Epidermal melanocyte (primary cell): Measurements from ENCODE around the gene MYT1.
"Not testable (repeated sequence)": the region's sequence is repeated elsewhere in the genome, so short reads cannot be mapped to it uniquely, and the experiment has no call there.

Experiments
- DNase-seq: peaks from one replicate; pipeline ENCODE4 v3.0.0; 2011; ENCODE audit warnings: low spot score; ENCODE audit not compliant: insufficient read length

MYT1 gene

DNA sequence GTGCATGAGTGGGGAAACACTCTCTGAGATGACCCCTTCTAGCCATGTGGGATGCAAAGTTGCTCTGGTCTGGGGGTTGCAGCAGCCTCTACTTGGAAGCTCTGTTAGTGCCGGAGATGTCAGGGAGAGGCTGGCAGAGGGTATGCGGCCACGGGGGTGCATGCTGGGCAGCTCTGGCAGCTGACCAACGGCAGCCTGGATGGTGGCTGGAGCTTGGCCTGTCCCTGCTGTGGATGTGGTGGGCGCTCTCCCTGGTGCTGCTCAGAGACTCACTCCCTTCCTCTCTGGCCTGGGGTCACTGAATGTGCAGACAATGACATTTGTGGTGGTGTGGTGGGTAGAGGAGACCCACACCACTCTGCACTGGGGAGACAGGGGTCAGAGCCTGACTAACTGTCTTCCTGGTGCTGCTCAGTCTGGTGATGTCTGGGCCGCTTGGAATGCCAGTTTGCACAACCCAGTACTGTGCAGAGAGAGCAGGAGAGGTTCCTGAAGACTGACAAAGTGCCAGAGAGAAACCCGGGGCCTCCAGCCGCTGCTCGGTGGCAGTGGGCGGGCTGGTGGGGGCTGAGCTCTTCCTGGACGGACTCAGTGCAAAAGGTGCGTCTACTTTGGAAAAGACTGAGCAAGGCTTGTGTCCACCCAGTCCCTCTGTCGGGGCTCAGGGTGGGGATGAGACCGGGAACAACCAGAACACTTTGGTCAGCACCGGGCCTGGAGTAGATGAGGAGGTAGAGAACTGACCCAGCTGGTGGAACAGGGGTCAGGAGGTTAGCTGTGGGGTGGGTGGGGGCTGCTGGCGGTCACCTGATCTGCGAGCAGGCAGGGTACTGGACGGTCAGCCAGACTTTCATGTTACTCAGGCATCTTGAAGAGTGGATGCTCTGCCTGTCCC, 2.7 kb downstream of the MYT1 start:
- DNase-seq: no peak

DNA sequence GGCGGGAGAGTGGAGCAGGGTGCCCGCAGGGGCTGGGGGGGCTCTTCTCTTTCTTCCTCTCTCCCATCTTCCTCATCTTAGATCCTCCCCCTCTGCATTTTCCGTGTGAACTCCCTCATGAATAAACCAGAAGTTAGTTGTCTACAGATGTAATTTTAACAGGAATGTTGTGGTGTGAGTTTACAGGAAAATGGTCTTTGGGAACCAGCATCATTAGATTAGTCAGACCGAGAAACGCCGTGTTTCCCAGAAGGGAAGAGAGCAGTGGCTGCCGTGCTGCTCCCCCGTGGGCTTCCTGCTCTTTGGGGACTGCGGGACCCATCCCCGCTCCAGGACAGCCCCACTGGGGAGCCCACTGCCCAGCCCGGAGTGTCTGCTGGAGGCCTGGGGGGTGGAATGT, 3.4 kb downstream of the MYT1 start:
- DNase-seq: no peak

DNA sequence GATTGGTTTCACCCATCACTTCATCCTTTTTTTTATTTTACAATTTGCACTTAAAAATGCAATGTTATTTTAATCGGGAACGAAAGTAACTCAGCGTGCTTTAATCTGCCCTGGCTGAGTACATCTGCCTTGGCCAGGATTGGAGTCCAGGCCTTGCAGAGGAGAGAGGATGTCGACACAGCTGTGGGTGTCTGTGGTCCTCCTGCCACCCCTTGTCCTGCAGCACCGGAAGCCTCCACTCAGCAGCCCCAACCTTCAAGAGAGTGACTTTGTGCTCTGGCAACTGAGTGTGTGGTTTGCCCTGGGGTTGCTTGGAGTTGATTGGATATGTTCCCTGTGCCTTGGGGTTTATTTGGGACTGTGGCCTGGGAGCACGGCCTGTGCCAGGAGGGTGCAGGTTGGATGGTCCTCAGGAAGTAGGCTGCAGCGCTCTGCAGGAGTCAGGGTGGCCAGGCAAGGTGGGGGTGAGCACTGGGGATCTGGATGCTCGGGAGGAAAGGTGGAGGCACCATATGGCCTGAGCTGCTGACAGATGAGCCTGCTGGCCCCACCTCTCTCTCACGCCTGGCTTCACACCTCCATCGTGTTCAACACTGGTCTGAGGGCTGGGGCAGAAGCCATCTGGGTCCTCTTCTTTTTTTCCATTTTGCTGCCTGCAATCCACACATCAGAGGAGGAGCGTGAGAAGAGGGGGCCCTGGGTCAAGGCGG, 4.3 kb downstream of the MYT1 start:
- DNase-seq: no peak

DNA sequence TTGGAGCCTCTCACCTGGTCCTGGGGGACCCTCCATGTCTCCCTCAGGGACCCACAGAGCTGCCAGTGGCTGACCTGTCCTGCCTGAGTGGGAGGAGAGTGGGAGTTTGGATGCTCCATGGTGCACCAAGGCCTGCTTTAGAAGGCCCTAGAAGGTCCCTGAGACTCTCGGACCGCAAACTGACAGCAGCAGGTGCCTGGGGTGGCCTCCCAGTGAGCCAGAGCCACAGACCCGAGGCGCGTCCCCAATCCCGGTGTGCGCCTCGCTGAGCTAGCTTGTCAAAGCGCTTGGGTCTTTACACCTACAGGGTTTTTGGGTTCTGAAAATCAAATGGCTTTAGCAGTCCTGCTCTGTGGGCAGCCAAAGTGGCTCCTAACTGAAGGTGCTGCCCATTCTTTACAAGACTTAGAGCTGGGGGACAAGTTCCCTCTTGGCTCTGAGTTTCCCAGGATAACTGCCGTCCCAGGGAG, 4.9 kb downstream of the MYT1 start:
- DNase-seq: no peak

DNA sequence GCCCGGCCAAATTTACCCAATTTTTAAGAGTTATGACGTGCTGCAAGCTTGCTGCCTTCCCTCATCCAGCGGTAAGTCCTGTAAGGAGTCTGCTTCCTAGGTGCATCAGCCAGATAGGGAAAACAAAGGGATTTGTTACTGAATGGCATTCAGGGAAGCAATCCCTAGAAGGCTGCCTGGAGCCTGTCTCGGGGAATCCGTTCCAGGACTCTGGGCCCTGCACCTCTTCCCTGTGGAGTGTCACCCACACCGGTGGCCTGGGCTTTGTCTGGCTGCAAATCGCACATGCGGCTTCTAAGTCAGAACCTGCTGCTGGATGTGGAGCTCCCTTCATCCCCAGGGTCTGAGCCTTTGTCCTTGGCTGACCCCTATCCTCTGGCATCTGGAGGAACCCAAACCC, 7.0 kb downstream of the MYT1 start:
- no peak for DNase-seq

DNA sequence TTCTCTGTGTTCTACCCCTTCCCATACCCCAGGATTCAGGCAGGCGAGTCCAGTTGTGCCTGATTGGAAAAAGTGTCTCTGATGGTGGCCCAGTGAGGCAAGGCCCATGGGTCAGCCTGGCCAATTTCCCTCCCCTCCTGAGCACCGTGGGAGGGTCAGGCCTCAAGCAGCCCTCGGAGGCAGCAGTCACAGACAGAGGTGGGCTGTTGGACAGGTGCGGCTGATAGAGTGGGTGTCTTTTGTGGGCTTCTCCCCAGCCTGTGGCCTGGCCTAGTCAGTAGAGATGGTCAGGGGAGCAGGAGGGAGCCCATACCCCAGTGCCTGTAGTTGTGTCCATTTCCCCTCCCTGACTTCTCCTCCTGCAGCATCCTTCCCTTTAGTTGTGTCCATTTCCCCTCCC, 8.9 kb downstream of the MYT1 start:
- DNase-seq: no peak

DNA sequence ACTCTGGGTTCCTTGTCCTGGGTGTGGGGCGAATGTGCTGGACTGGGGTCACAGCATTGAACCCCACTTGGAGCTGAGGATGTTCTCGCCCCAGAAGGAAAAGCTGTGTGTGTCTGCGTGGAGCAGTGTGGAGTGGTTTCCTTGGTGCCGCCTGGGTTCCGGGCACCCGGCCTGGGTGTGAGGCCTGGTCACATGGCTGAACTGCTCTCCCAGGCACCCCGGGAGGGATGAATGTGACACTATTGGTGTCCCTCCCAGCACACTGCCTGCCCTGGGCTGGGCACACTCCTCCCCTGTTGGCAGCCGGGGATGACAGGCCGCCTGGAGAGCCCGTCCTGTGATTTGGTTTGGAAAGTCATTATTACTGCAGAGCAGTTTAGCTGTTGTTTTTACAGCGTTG, 12.3 kb downstream of the MYT1 start:
- no peak for DNase-seq

DNA sequence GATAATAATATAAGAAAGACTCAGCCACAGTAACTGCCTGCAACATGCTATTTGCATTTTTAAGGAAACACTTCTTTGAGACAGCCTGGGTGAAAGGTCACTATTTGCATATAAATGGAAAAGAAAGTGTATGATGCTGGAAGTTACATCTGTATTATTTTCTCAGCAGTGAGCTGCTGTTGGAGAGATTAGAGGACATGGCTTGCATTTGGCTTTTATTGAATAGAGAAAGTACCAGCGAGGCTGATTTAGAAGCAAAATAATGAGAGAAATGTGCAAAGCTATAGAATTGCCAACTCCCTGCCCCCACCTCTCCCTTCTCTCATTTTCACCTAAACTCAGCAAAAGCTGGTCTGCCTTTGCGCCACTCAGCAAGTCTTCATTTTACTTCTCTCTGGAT, 12.7 kb downstream of the MYT1 start:
- no peak for DNase-seq

DNA sequence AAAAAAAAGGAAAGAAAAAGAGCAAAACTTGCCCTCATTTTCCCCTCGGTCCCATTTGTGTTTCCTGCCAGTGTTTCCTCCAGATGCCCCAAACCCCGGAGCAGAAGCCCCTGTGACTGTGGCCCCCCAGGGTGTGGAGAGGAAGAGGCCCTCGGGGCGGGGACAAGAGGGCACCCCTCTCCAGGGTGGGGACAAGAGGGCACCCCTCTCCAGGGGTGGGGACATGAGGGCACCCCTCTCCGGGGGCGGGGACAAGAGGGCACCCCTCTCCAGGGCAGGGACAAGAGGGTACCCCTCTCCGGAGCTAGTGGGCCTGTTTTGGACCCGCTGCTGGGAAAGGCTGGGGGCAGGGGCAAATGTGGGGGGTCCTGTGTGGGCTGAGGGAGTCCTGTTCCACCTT, 13.1 kb downstream of the MYT1 start:
- DNase-seq: no peak

DNA sequence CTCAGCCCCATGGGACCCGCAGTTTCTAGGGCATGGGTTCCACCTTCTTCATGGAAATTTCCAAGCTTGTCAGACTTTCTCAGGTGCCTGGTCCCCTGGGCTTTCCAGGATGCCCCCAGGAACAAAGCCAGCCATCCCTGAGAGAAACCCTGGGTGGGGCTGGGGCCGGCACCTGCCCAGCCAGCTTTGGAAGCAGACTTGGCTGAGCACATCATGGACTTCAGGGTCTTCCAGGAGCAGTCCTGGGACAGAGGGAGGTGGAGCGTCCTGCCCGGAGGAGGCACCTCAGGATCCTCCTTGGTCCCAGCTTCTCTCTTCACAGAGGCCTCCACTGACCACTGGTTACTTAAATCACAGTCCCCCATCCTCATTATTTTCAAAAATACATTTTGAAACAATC, 13.5 kb downstream of the MYT1 start:
- DNase-seq: no peak

DNA sequence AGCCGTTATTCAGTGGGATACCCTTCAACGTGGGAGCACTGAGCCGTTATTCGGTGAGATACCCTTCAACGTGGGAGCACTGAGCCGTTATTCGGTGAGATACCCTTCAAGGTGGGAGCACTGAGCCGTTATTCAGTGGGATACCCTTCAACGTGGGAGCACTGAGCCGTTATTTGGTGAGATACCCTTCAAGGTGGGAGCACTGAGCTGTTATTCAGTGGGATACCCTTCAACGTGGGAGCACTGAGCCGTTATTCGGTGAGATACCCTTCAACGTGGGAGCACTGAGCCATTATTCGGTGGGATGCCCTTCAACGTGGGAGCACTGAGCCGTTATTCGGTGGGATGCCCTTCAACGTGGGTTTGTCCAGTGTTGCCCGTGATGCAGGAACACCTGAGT, 14.7 kb downstream of the MYT1 start:
- not testable (repeated sequence) for DNase-seq

DNA sequence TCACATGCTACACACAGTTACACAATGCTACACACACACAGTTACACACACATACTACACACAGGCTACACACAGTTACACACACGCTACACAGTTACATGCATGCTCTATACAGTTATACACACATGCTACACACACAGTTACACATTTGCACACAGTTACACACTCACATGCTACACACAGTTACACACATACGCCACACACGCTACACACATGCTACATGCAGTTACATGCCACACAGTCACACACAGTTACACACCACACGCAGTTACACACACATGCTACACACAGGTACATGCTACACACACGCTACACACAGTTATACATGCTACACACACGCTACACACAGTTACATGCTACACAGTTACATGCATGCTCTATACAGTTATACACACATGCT, 15.6 kb downstream of the MYT1 start:
- DNase-seq: no peak

DNA sequence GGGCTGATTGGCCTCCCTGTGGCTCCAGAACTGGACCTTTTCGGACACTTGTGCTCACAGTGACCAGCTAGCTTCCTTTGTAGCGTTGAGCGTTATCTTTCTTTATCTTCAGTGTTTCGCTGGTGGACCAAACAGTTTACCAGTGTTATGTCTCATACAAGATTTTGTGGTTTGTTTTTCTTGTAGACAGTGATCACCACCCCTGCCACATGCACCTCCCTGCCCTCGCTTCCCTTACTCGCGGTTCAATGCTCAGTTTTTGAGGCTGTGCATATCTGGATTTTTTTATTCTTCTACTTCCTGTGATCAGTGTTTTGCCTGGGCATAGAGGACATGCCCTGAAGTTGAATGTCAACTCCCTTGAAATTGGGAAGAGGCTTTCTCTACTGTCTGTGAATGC, 16.4 kb downstream of the MYT1 start:
- no peak for DNase-seq

DNA sequence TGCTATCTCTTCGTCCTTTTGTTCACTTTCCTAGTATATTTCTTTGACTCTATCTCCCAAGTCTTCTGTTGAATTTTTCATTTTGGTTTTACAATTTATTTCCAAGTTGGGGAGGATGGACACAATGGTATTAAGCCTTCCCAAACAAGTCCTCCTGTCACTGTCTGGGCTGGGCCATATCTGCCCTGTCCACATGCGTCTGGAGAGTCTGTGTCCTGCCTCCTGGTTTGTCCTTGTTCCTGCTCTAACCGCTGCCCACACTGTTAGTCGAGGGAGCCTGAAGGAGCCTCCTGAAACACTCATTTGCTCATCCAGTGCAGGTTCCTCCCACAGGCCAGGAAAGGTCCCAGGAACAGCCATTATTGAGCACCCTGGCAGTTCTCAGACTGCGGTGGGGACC, 17.1 kb downstream of the MYT1 start:
- no peak for DNase-seq

DNA sequence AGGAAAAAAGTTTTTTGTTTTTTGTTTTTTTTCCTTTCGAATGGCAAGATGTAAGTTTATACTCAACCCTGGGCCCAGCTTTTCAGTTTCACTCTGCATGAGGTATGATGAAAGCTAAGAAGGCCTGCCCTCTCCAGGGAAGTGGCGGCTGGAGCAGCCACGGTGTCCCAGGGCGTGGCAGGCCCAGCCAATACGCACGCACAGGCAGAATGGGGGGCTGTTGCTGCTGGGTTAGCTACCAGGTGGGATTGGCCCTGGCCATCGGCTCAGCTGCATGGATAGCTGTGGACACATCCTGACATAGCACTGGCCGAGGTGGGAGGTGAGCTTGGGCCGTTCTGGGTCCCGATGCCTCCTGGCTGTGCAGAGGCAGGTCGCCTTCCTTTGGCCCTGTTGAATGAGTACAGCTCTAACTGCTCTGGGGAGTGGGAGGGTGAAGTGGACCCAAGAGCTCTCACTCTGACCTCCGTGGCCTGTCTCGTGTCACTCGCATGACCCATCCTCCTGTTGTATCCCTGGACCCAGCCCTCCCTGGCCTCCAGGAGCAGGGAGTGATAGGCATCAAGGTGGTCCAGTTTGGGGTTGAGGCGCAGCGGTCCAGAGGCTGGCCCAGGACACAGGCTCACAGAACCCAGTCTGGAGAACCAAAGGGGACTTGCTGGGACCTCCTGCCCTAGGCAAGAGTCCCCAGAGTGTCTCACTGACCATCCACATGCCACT, 18.1 kb downstream of the MYT1 start:
- no peak for DNase-seq

DNA sequence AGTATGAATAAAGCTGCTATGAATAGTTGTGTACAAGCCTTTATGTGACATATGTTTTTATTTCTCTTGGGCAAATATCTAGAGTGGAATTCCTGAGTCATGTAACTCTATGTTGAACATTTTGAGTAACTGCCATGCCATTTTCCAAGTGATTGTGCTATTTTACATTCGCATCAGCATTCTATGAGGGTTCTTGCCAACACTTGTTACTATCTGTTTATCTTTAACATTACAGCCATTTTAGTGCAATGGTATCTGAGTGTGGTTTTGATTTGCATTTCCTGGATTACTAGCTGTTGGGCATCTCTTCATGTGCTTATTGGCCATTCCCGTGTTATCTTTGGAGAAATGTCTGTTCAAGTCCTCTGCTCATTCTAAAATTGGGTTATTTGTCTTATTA, 19.1 kb downstream of the MYT1 start:
- no peak for DNase-seq

DNA sequence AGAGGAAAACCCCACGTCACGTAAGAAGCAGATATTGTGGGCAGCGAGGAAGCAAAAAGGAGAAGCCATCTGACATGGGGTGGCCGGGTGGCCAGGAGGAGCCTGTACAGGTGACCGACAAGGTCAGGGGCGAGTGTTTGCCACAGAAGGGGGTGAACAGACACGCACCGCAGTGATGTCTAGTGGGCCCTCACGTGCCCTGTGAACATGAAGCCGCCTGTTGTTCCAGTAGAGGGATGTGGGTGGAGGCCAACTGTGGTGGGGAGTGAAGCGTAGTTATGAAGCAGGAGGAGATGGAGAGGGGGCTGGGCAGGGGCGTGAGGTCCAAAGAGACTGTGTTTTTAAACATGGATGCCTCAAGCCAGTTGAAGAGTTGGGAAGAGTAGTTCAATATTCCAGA, 20.5 kb downstream of the MYT1 start:
- DNase-seq: no peak

DNA sequence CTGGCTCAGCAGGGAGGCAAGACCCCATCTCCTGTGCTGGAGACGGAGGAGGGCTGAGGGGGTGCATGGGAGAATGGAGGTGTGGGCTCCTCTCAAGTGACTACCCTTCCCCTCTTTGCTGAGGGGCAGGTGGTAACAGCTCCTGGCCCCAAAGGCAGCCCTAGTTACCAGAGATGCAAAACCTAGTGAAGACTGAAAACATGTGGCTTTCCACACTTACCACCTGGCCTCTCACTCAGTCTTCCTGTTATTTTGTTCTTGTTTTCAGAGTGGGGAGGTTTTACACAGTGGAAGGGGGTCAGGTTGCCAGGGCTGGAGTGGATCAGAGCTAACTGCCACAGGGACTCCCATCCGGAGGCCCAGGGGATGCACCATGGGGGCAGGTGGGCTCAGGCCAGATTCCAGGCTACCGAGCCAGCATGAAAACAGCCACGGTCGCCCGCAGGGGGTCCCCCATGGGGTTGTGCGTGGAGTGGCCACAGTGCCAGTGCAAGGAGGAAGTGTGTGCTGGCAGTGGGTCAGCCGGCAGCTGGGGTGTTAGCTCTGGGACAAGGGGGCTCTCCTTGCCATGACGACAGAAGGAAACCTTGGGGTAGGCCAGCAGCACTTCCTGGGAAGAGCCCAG, 21.1 kb downstream of the MYT1 start:
- DNase-seq: no peak

DNA sequence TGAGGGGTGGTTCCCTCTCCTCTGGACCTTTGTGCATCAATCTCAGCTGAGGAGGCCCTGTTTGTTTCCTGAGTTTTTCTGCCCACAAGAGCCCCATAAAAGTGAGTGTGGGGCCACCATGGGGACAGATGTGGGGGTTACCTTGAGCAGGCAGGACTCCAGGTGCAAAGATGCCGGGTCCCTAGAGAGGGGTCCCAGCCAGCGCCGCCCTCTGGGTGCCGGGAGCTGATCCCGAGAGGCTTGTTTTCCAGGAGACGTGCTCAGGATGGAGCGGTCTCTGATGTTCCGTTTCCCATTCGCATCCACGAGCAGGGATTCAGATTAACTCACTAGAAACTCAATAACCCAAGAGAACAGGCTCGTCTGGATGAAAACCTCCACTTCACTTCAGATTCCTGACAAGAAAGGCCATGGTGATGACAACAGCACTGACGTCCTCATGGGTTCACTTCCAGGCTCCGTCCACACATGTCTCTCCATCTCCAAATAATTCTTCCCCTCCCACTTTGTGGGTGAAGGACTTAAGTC, 21.9 kb downstream of the MYT1 start:
- DNase-seq: no peak

DNA sequence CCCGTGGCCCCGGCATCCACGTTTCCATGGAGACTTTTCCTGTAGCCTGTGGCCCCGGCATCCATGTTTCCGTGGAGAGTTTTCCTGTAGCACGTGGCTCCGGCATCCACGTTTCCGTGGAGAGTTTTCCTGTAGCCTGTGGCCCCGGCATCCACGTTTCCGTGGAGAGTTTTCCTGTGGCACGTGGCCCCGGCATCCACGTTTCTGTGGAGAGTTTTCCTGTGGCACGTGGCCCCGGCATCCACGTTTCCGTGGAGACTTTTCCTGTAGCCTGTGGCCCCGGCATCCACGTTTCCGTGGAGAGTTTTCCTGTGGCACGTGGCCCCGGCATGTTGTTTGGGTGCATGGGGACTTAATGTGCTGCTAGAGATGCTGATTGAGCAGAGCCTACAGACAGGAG, 23.0 kb downstream of the MYT1 start:
- DNase-seq: not testable (repeated sequence)

DNA sequence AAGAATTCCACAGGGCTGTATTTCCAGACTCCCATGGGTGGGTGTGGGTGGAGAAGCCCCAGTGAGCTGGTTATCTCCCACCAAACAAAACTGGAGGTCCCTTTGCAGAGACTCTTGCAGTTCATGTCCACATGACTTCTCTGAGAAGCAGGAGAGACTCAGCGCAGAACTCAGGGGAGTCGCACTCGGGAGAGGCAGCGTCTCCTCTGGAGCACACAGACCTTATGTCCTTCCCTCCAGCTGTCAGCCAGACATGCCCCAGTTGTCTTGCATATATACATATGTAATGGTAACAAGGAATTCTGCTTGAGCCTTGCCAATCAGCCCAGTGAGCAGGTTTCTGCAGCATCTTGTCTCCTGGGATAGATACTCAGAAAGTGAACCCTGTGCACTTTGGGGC, 23.8 kb downstream of the MYT1 start:
- no peak for DNase-seq
